ENCODE results near the gene TMEM156. TPM values are rescaled to one million over a fixed set of nuclear protein-coding genes. Genes with fewer than 3 reads are reported as not detected.

Gene TMEM156
- total RNA-seq, 4 donors from 2014 or later, result not detected

- Histone ChIP-seq H3K27me3 (no peaks in the 10 kb centered on the region), H3K4me3 (no peak overlapping the region), H3K9me3 (no peaks in the 10 kb centered on the region), H3K4me1 (no peaks in the 10 kb centered on the region), H3K36me3 (no peaks in the 10 kb centered on the region), H3K27ac (no peak overlapping the region)
- in situ Hi-C loops (cut with MboI; ENCODE audit: low sequenced_read_pairs in 4 of 4), result no loop called here
- intact Hi-C loops (cut with DNase I; ENCODE audit: low total_unique reads), result no loop called here
- TF ChIP-seq POLR2A (IDR thresholded peaks at IDR 0.05), result no peak
- TF ChIP-seq CTCF (IDR thresholded peaks at IDR 0.05 in 4 of 5, conservative IDR thresholded peaks at IDR 0.05 in 1 of 5), result no peak
- no peak for ATAC-seq
- DNase-seq, result no peak
Observed at GRCh38 chr4:39026096-39026495, 6.1 kb downstream of the TMEM156 start.

- DNase-seq (no peak), ATAC-seq (no peak)
- no peak for TF ChIP-seq CTCF (IDR thresholded peaks at IDR 0.05 in 4 of 5, conservative IDR thresholded peaks at IDR 0.05 in 1 of 5)
- no peak for TF ChIP-seq POLR2A (IDR thresholded peaks at IDR 0.05)
- in situ Hi-C loops (cut with MboI; ENCODE audit: low sequenced_read_pairs in 4 of 4), result no loop called here
- H3K4me1 ChIP-seq, result no peaks in the 10 kb centered on the region
- H3K4me3 ChIP-seq, result no peak overlapping the region
- H3K27me3 ChIP-seq, result no peaks in the 10 kb centered on the region
- no peaks in the 10 kb centered on the region for H3K9me3 ChIP-seq
- no peak overlapping the region for H3K27ac ChIP-seq
- no peaks in the 10 kb centered on the region for H3K36me3 ChIP-seq
- intact Hi-C loops (cut with DNase I; ENCODE audit: low total_unique reads), result no loop called here
Observed at GRCh38 chr4:39025552-39026085, 6.6 kb downstream of the TMEM156 start.

GRCh38 chr4:39024311-39024865, 7.8 kb downstream of the TMEM156 start:
- no peak overlapping the region for H3K27ac ChIP-seq
- TF ChIP-seq CTCF (IDR thresholded peaks at IDR 0.05 in 4 of 5, conservative IDR thresholded peaks at IDR 0.05 in 1 of 5) (no peak), POLR2A (IDR thresholded peaks at IDR 0.05) (no peak)
- H3K9me3 ChIP-seq, result no peaks in the 10 kb centered on the region
- no peaks in the 10 kb centered on the region for H3K27me3 ChIP-seq
- DNase-seq, result no peak
- no peak for ATAC-seq
- H3K36me3 ChIP-seq, result no peaks in the 10 kb centered on the region
- in situ Hi-C loops (cut with MboI; ENCODE audit: low sequenced_read_pairs in 4 of 4), result no loop called here
- H3K4me3 ChIP-seq, result no peak overlapping the region
- H3K4me1 ChIP-seq, result no peaks in the 10 kb centered on the region
- intact Hi-C loops (cut with DNase I; ENCODE audit: low total_unique reads), result no loop called here

GRCh38 chr4:39023059-39023458, 9.2 kb downstream of the TMEM156 start:
- no peaks in the 10 kb centered on the region for H3K36me3 ChIP-seq
- no peak for TF ChIP-seq POLR2A (IDR thresholded peaks at IDR 0.05)
- TF ChIP-seq CTCF (IDR thresholded peaks at IDR 0.05 in 4 of 5, conservative IDR thresholded peaks at IDR 0.05 in 1 of 5), result no peak
- no peak for ATAC-seq
- intact Hi-C loops (cut with DNase I; ENCODE audit: low total_unique reads), result no loop called here
- in situ Hi-C loops (cut with MboI; ENCODE audit: low sequenced_read_pairs in 4 of 4), result no loop called here
- no peaks in the 10 kb centered on the region for H3K27me3 ChIP-seq
- H3K27ac ChIP-seq, result no peak overlapping the region
- no peak for DNase-seq
- H3K4me3 ChIP-seq, result no peak overlapping the region
- no peaks in the 10 kb centered on the region for H3K9me3 ChIP-seq
- H3K4me1 ChIP-seq, result no peaks in the 10 kb centered on the region

GRCh38 chr4:39022241-39022640, 10.0 kb downstream of the TMEM156 start:
- H3K36me3 ChIP-seq, result no peaks in the 10 kb centered on the region
- in situ Hi-C loops (cut with MboI; ENCODE audit: low sequenced_read_pairs in 4 of 4) (no loop called here), intact Hi-C loops (cut with DNase I; ENCODE audit: low total_unique reads) (no loop called here)
- H3K4me1 ChIP-seq, result no peaks in the 10 kb centered on the region
- H3K27me3 ChIP-seq, result no peaks in the 10 kb centered on the region
- no peaks in the 10 kb centered on the region for H3K9me3 ChIP-seq
- DNase-seq, result no peak
- H3K27ac ChIP-seq, result no peak overlapping the region
- H3K4me3 ChIP-seq, result no peak overlapping the region
- ATAC-seq, result no peak
- TF ChIP-seq POLR2A (IDR thresholded peaks at IDR 0.05) (no peak), CTCF (IDR thresholded peaks at IDR 0.05 in 4 of 5, conservative IDR thresholded peaks at IDR 0.05 in 1 of 5) (no peak)

Data from gastrocnemius medialis (tissue), 4 donors.